GM12801 (cell line): ENCODE results near the gene VAMP5.

ENCODE experiments used
- CTCF ChIP-seq: IDR thresholded peaks from one replicate; pipeline ENCODE4 v1.5.1; 2011; ENCODE audit warnings: control low read depth; ENCODE audit not compliant: insufficient read length; ENCODE audit errors: extremely low read depth

VAMP5 gene

GRCh38 chr2:85613717-85614515, 29.7 kb downstream of the VAMP5 start:
- no peak for TF ChIP-seq CTCF

GRCh38 chr2:85615413-85615728, 31.1 kb downstream of the VAMP5 start:
- TF ChIP-seq CTCF = no peak

- no peak for TF ChIP-seq CTCF
Measured at GRCh38 chr2:85619617-85620016, 35.4 kb downstream of the VAMP5 start.

GRCh38 chr2:85621338-85621737, 37.1 kb downstream of the VAMP5 start:
- no peak for TF ChIP-seq CTCF

GRCh38 chr2:85623991-85624390, 39.8 kb downstream of the VAMP5 start:
- no peak for TF ChIP-seq CTCF

- TF ChIP-seq CTCF = no peak
Measured at GRCh38 chr2:85628658-85629057, 44.4 kb downstream of the VAMP5 start.

- no peak for TF ChIP-seq CTCF
Measured at GRCh38 chr2:85631316-85631715, 47.1 kb downstream of the VAMP5 start.
